ENCODE results near the gene LRPAP1. TPM values are rescaled to one million over a fixed set of nuclear protein-coding genes. Genes with fewer than 3 reads are reported as not detected.
"Not testable (repeated sequence)": the region's sequence is repeated elsewhere in the genome, so short reads cannot be mapped to it uniquely, and the experiment has no call there.

The LRPAP1 gene
- total RNA-seq, 4 donors from 2014 or later: 112 to 153 (median 123) TPM

DNA sequence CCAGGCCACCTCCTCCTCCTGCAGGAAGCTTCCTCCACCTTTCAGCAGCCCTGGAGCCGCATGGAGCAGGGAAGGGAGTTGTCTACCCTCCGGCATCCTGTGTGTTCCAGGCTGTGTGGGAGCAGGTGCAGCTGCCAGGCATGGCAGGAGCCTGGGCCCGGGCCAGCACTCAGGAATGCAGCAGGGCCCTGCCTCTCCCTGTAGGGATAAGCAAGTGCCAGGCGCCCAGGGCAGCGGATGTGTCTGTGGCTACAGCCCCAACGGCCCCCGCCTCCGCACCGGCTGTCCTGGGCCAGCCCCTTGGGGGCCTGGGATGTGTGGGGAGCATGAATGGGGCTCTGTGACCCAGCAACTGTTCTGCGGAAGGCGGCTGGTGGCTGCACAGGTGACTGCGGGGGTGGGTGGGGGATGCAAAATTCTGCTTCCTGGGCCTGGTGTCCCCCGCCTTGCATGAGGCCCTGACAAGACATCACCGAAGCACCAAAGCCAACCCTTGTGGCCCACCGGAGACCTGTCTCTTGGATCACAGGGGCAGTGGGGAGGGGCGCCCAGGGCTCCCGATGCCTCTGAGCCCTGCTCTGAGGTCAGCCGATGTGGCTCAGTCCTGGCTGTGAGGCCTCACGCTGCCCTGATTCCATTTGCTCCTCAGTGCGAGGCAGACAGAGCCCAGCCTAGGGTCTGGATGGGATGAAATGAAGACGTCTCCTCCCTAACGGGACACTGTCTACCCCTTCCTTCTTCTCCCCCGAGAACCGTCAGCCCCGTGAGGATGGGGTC, 70.5 kb downstream of the LRPAP1 start:
- no peak for DNase-seq (ENCODE audit: low spot score in 2 of 2)
- WGBS, 2 donors: 54 to 58% methylated on average over 20 to 25 of the region's 25 CpGs
- TF ChIP-seq, protein P1, sequence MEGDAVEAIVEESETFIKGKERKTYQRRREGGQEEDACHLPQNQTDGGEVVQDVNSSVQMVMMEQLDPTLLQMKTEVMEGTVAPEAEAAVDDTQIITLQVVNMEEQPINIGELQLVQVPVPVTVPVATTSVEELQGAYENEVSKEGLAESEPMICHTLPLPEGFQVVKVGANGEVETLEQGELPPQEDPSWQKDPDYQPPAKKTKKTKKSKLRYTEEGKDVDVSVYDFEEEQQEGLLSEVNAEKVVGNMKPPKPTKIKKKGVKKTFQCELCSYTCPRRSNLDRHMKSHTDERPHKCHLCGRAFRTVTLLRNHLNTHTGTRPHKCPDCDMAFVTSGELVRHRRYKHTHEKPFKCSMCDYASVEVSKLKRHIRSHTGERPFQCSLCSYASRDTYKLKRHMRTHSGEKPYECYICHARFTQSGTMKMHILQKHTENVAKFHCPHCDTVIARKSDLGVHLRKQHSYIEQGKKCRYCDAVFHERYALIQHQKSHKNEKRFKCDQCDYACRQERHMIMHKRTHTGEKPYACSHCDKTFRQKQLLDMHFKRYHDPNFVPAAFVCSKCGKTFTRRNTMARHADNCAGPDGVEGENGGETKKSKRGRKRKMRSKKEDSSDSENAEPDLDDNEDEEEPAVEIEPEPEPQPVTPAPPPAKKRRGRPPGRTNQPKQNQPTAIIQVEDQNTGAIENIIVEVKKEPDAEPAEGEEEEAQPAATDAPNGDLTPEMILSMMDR (IDR thresholded peaks at IDR 0.05): no peak
- no peak for TF ChIP-seq POLR2A (IDR thresholded peaks at IDR 0.05)
- intact Hi-C loops (cut with DNase I; ENCODE audit: low total_unique reads): no loop called here
- no peak overlapping the region for H3K4me3 ChIP-seq (ENCODE audit: low read depth, poor library complexity, severe bottlenecking)

- DNase-seq (ENCODE audit: low spot score in 2 of 2): no peak
- intact Hi-C loops (cut with DNase I; ENCODE audit: low total_unique reads): no loop called here
- 87 to 89% methylated on average over 5 of the region's 5 CpGs for WGBS, 2 donors
- TF ChIP-seq POLR2A (IDR thresholded peaks at IDR 0.05): no peak
- TF ChIP-seq, protein P1 (IDR thresholded peaks at IDR 0.05): no peak
- no peak overlapping the region for H3K4me3 ChIP-seq (ENCODE audit: low read depth, poor library complexity, severe bottlenecking)
Observed at GRCh38 chr4:3460926-3461325, 71.3 kb downstream of the LRPAP1 start.

- intact Hi-C loops (cut with DNase I; ENCODE audit: low total_unique reads); DNase-seq (ENCODE audit: low spot score in 2 of 2); H3K4me3 ChIP-seq (ENCODE audit: low read depth, poor library complexity, severe bottlenecking): not testable (repeated sequence)
- WGBS, 2 donors: 84 to 87% methylated on average over 4 to 5 of the region's 5 CpGs
Observed at GRCh38 chr4:3459156-3459555, 73.1 kb downstream of the LRPAP1 start.

DNA sequence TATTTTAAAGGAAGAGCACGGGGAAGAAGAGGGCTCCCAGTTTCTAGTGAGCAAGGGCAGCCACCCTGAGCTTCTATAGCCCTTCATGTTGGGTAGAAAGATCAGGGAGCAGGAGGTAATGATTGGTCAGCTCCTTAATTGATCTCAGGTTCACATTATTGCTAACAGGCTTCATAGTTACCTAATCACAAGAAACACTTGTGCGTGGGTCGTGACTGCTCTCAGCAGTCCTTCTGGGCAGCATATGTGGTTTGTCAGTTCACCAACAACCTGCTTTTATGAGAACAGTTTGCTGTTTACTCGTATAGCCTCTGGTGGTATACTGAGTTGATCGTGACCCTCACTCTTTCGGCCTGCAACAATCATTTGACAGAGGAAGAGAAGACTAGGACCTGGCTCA, 73.9 kb downstream of the LRPAP1 start:
- WGBS, 2 donors: 47 to 73% methylated on average over 6 of the region's 6 CpGs
- no peak overlapping the region for H3K4me3 ChIP-seq (ENCODE audit: low read depth, poor library complexity, severe bottlenecking)
- intact Hi-C loops (cut with DNase I; ENCODE audit: low total_unique reads): no loop called here
- no peak for DNase-seq (ENCODE audit: low spot score in 2 of 2)
- TF ChIP-seq POLR2A (IDR thresholded peaks at IDR 0.05): no peak
- TF ChIP-seq, protein P1 (IDR thresholded peaks at IDR 0.05): no peak

GRCh38 chr4:3455596-3455995, 76.6 kb downstream of the LRPAP1 start:
- H3K4me3 ChIP-seq (ENCODE audit: low read depth, poor library complexity, severe bottlenecking); intact Hi-C loops (cut with DNase I; ENCODE audit: low total_unique reads); DNase-seq (ENCODE audit: low spot score in 2 of 2): not testable (repeated sequence)
- WGBS, 2 donors: 87 to 92% methylated on average over 3 of the region's 3 CpGs

Other genes with a start within 250 kb of the LRPAP1 start
- gene RGS12, start 239.4 kb downstream of the LRPAP1 start, total RNA-seq: 10 to 100 TPM; 47.5 to 92.6 (median 80.6) TPM
- gene HGFAC, start 90.5 kb downstream of the LRPAP1 start, total RNA-seq: under 1 TPM in 1 of 4 donors, not detected in 3; 0.38 TPM
- 1 to 10 TPM; 1.9 to 9.8 (median 5.9) TPM for gene DOK7, start 69.1 kb downstream of the LRPAP1 start, total RNA-seq
- gene ADRA2C, start 234.0 kb upstream of the LRPAP1 start, total RNA-seq: 10 to 100 TPM in 1 of 4 donors, 1 to 10 TPM in 3; 2.3 to 14.9 (median 6.5) TPM